ENCODE data around the gene SLC15A4. TPM values are rescaled to one million over a fixed set of nuclear protein-coding genes. Genes with fewer than 3 reads are reported as not detected.

SLC15A4 gene
- total and polyA plus RNA-seq, 2 donors (not counting 3 experiments of a cell fraction or from before 2014, with no cell fraction given), result 19.6 to 24.5 TPM

DNA sequence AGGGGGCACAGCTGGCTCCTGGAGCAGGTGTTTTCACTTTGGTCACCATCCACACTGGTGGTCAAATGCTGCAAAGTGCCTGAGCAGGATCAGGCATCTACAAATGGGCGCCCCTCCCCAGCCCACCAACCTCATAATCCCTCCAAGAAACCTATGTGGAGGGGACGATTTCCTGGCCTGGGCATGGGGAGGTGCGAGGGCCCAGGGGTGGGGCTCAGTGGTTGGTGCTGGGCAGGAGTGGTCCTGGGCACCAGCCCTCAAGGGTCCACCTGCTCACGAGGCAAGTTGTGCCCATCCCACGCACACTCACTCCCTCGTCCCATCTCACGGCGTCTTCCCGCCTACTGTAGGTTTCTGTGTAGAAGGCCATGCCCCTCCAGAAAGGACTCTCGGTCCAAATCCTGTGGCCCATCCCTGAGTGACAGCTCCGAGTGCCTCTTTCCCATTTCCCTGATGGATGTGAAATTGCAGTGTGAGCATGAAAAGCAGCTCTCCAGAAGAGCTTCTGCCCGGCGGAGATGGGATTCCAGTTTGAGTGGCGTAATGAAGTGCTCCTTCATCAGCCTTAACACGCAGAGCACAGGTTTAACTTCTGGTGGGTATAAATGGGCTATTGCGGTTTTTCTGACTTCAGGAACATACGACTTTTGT lies 36.9 kb downstream of the SLC15A4 start:
- ChIA-PET CTCF (interaction anchor here (1.2 kb wide), 2 partner anchors 11 to 14 kb away, joined by 3 to 4 read pairs; no protein-coding TSS in a partner anchor), POLR2A (no interaction called here)
- no peak overlapping the region for H3K4me2 ChIP-seq (ENCODE audit: insufficient read depth, low read length)
- no peak for DNase-seq (ENCODE audit: low read depth, low spot score)
- no peaks in the 10 kb centered on the region for H4K20me1 ChIP-seq (replicated peaks; ENCODE audit: control insufficient read depth, extremely low read depth, insufficient read depth, low read length)
- TF ChIP-seq POLR2AphosphoS5 (IDR thresholded peaks at IDR 0.05; ENCODE audit: insufficient read depth, low read depth, low read length) (no peak), GATA2 (IDR thresholded peaks at IDR 0.05; ENCODE audit: insufficient read depth, insufficient read length, low read depth, low read length) (no peak), JUN (IDR thresholded peaks at IDR 0.05; ENCODE audit: borderline replicate concordance, insufficient read depth, insufficient read length, low read depth) (no peak), EZH2 (IDR thresholded peaks at IDR 0.05; ENCODE audit: borderline replicate concordance, low read depth, low read length, severe bottlenecking) (no peak), FOS (IDR thresholded peaks at IDR 0.05; ENCODE audit: borderline replicate concordance, insufficient read depth, low read length) (no peak), POLR2A (IDR thresholded peaks at IDR 0.05; ENCODE audit: low read depth, low read length) (no peak), CTCF (IDR thresholded peaks at IDR 0.05; ENCODE audit: extremely low read depth in 1 of 2, insufficient read depth in 1 of 2, low read depth in 1 of 2, low read length in 2 of 2) (no peak), MYC (IDR thresholded peaks at IDR 0.05; ENCODE audit: low read depth, low read length) (no peak)
- TF ChIP-seq, protein P1, sequence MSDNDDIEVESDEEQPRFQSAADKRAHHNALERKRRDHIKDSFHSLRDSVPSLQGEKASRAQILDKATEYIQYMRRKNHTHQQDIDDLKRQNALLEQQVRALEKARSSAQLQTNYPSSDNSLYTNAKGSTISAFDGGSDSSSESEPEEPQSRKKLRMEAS (IDR thresholded peaks at IDR 0.05; ENCODE audit: insufficient read depth, insufficient read length), result no peak
- no peaks in the 10 kb centered on the region for H3K36me3 ChIP-seq (ENCODE audit: control insufficient read depth in 2 of 2, extremely low read depth in 1 of 2, insufficient read depth in 2 of 2, low read length in 2 of 2)
- H3K4me3 ChIP-seq (replicated peaks in 1 of 3; ENCODE audit: insufficient read depth in 1 of 3, low read depth in 1 of 3, low read length in 3 of 3), result no peak overlapping the region
- no peak for FAIRE-seq
- intact Hi-C loops (cut with micrococcal nuclease) (no loop called here), dilution Hi-C loops (cut with MboI; ENCODE audit: extremely low pct_ligation_motif_present, low sequenced_read_pairs) (no loop called here)
- H3K79me2 ChIP-seq (ENCODE audit: control insufficient read depth, insufficient read depth, low read length), result no peaks in the 10 kb centered on the region
- no peaks in the 10 kb centered on the region for H3K27me3 ChIP-seq (ENCODE audit: control insufficient read depth in 2 of 2, insufficient read depth in 2 of 2, low read length in 2 of 2)
- H3K9me3 ChIP-seq (replicated peaks; ENCODE audit: control insufficient read depth, insufficient read depth, low read length), result no peaks in the 10 kb centered on the region
- no TSS peak for BruUV-seq (replicated peaks)
- H3K27ac ChIP-seq (ENCODE audit: insufficient read depth, low read depth, low read length), result no peak overlapping the region
- H3K4me1 ChIP-seq (ENCODE audit: control insufficient read depth, extremely low read depth, insufficient read depth, low read length), result no peaks in the 10 kb centered on the region
- no peaks in the 10 kb centered on the region for H3K9me1 ChIP-seq (replicated peaks; ENCODE audit: control insufficient read depth, extremely low read depth, insufficient read depth, low read length)
- no peak overlapping the region for H3K9ac ChIP-seq (replicated peaks; ENCODE audit: extremely low read depth, insufficient read depth, low read length)
- no peak overlapping the region for H2AFZ ChIP-seq (ENCODE audit: low read depth, low read length)

Measured in endothelial cell of umbilical vein (primary cell).